Neutrophil (primary cell): ENCODE measurements around the gene TBC1D22A.

ENCODE experiments used
- H3K27ac ChIP-seq: fragments of 200-600 bp; sonication (generic); 2 replicates; pipeline ENCODE4 v1.5.1; 2016; ENCODE audit warnings: mild to moderate bottlenecking, moderate library complexity
- H3K27me3 ChIP-seq: fragments of 200-600 bp; sonication (generic); 2 replicates; pipeline ENCODE4 v1.6.0; 2016; ENCODE audit warnings: mild to moderate bottlenecking
- H3K36me3 ChIP-seq: fragments of 200-600 bp; sonication (generic); 2 replicates; pipeline ENCODE4 v1.5.1; 2017
- H3K4me1 ChIP-seq, 2 experiments: fragments of 200-600 bp in 1 of 2; sonication (generic) in 1 of 2; 1 replicate in 1 of 2; 2 replicates in 1 of 2; pipeline versions ENCODE4 v1.5.1 to v1.6.1; 2013 to 2016; ENCODE audit warnings: low read depth in 1 of 2, low read length in 1 of 2, mild to moderate bottlenecking in 1 of 2, moderate library complexity in 1 of 2; ENCODE audit not compliant: control insufficient read depth in 1 of 2, insufficient read depth in 1 of 2
- H3K4me3 ChIP-seq, 2 experiments: fragments of 200-600 bp in 1 of 2; sonication (generic) in 1 of 2; 1 replicate in 1 of 2; 2 replicates in 1 of 2; pipeline ENCODE4 v1.5.1; 2013 to 2016; ENCODE audit warnings: low read depth in 1 of 2, low read length in 1 of 2, mild to moderate bottlenecking in 1 of 2, moderate library complexity in 1 of 2
- H3K9me3 ChIP-seq: fragments of 200-600 bp; sonication (generic); 2 replicates; pipeline ENCODE4 v1.5.1; 2016
- TF ChIP-seq, protein P1 (sequence below): fragments of 200-600 bp; sonication (generic); IDR thresholded peaks from 2 replicates; pipeline ENCODE4 v1.5.1; 2016; ENCODE audit warnings: antibody characterized with exemption

TBC1D22A gene

DNA sequence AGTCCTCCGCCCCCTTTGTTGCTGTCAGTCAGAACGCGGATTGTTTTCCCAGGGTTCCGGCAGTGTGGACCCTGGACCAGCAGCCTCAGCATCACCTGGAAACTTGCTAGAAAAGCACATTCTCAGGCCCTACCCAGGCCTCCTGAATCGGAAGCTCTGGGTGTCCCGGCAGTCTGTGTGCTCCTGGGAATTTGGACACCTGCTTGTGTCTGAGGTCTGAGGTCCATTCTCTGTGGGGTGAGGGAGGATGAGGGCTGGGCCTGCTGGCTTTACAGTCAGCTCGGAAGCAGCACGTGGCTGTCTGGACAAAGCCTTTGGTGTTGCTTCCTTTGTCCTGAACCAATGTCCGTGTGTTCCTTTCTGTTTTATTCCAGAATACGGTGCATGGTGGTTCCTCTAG, 299.7 kb downstream of the TBC1D22A start:
- H3K27me3 ChIP-seq = no peaks in the 10 kb centered on the region
- H3K9me3 ChIP-seq = no peaks in the 10 kb centered on the region
- H3K4me1 ChIP-seq = no peaks in the 10 kb centered on the region
- peaks cover 48% of the 10 kb centered on the region for H3K36me3 ChIP-seq
- H3K27ac ChIP-seq = no peak overlapping the region
- no peak overlapping the region for H3K4me3 ChIP-seq
- TF ChIP-seq, protein P1, sequence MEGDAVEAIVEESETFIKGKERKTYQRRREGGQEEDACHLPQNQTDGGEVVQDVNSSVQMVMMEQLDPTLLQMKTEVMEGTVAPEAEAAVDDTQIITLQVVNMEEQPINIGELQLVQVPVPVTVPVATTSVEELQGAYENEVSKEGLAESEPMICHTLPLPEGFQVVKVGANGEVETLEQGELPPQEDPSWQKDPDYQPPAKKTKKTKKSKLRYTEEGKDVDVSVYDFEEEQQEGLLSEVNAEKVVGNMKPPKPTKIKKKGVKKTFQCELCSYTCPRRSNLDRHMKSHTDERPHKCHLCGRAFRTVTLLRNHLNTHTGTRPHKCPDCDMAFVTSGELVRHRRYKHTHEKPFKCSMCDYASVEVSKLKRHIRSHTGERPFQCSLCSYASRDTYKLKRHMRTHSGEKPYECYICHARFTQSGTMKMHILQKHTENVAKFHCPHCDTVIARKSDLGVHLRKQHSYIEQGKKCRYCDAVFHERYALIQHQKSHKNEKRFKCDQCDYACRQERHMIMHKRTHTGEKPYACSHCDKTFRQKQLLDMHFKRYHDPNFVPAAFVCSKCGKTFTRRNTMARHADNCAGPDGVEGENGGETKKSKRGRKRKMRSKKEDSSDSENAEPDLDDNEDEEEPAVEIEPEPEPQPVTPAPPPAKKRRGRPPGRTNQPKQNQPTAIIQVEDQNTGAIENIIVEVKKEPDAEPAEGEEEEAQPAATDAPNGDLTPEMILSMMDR = no peak

DNA sequence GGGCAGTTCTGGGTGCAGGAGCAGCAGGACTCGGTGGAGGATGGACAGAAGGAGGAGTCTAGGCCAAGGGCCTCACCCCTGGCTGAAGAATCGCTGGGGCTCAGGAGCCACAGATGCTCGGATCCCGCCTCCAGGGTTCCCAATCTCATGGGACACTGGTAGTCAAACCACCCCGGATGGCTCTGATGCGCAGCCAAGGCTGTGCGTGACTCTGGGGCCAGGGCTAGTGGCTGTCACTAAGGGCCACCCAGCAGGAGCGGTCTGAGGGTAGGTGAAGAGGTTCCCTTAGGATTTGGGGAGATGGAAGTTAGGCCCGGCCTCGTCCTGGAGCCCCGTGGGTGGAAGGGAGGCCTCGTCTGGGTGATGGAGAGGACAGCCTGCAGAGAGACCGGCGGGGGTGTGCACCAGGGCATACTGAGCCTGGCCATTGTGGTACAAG, 300.6 kb downstream of the TBC1D22A start:
- no peak overlapping the region for H3K4me3 ChIP-seq
- no peaks in the 10 kb centered on the region for H3K9me3 ChIP-seq
- H3K27ac ChIP-seq = no peak overlapping the region
- TF ChIP-seq, protein P1 = no peak
- no peaks in the 10 kb centered on the region for H3K27me3 ChIP-seq
- no peaks in the 10 kb centered on the region for H3K4me1 ChIP-seq
- H3K36me3 ChIP-seq = peaks cover 48% of the 10 kb centered on the region

DNA sequence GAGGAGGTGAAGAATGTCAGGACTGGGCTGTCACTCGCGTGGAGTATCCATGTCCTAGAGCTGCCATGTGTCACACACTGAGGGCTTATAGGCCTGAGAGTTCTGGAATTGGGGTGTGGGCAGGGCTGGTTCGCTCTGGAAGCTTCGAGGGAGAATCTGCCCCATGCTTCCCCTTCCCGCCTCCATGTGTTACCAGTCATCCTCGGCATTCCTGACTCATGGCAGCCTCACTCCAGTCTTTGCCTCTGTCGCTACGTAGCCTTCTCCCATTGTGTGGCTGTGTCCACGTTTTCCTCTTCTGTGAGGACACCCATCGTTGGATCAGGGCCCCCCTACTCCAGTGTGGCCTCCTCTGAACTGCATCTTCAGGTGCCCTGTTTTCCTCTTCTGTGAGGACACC, 301.2 kb downstream of the TBC1D22A start:
- H3K27ac ChIP-seq = no peak overlapping the region
- peaks cover 48% of the 10 kb centered on the region for H3K36me3 ChIP-seq
- TF ChIP-seq, protein P1 = no peak

DNA sequence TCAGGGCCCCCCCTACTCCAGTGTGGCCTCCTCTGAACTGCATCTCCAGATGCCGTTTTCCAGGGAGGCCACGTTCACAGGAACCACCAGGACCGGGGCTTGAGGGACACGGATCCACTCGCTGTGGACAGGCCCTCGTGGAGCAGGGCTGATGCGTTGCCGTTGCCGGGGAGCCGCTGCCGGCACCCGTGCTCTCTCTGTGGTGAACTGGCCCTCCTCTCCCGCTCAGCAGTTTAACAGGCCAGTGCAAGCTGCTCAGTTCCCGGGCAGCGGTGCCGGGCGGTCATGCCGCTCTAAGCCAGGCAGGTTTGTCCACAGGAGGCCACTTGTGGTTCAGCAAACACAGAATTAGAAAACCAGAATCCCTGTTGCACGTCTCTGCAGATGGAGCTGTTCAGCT, 301.6 kb downstream of the TBC1D22A start:
- no peak overlapping the region for H3K27ac ChIP-seq

More for the DNA sequence above, 301.2 kb downstream of the TBC1D22A start:
- no peaks in the 10 kb centered on the region for H3K9me3 ChIP-seq
- H3K27me3 ChIP-seq = no peaks in the 10 kb centered on the region
- no peaks in the 10 kb centered on the region for H3K4me1 ChIP-seq
- H3K4me3 ChIP-seq = no peak overlapping the region

DNA sequence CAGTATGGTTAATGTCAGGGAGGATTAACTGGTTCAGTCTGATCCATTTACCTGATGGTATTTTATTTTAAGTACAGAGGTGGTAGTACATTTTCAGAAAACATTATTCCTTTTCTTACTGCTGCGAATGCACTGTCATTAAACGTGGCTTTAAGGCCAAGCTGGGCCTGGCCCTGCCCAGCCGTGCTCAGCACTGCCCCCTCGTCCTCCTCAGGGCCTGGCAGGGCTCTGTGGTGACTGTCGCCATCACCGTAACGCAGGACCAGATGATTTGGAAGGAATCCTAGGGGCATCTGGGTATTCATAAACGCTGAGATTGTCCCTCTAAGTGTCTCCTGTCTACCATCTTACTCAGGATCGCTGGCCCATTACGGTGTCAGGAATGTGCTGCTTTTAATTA, 302.0 kb downstream of the TBC1D22A start:
- H3K36me3 ChIP-seq = peaks cover 41% of the 10 kb centered on the region
- H3K27ac ChIP-seq = no peak overlapping the region
- no peaks in the 10 kb centered on the region for H3K27me3 ChIP-seq
- H3K4me1 ChIP-seq = no peaks in the 10 kb centered on the region
- H3K9me3 ChIP-seq = no peaks in the 10 kb centered on the region
- TF ChIP-seq, protein P1 = no peak
- H3K4me3 ChIP-seq = no peak overlapping the region

More for the DNA sequence above, 301.6 kb downstream of the TBC1D22A start:
- Histone ChIP-seq H3K27me3 (no peaks in the 10 kb centered on the region), H3K4me1 (no peaks in the 10 kb centered on the region), H3K36me3 (peaks cover 44% of the 10 kb centered on the region), H3K9me3 (no peaks in the 10 kb centered on the region), H3K4me3 (no peak overlapping the region)
- TF ChIP-seq, protein P1 = no peak
